K562 (cell line): ENCODE data around the gene RALGPS1. TPM values are rescaled to one million over a fixed set of nuclear protein-coding genes. Genes with fewer than 3 reads are reported as not detected.

Experiments
- ATAC-seq: fragments of 200-7000 bp; cut with Tn5 transposase; 3 replicates; pipeline ENCODE4 v1.9.1; 2020; ENCODE audit warnings: moderate library complexity
- BruUV-seq: library from RNA; stranded (reverse); fragments of 400-500 nt; replicated peaks from 2 replicates; lab custom pipeline; 2021; lab: Mats Ljungman, UMichigan
- CTCF ChIA-PET: fragments of 300-600 bp; formaldehyde crosslinking; extraction: SDS; loops from one replicate; lab custom pipeline; 2021; ENCODE audit warnings: low intra/inter-chr PET ratio; lab: Yijun Ruan, JAX
- POLR2A ChIA-PET: fragments of 300-600, 350-650 bp; sonication (Branson Sonifier 250); formaldehyde crosslinking; extraction: SDS; loops from one replicate; lab custom pipeline; 2021; ENCODE audit warnings: antibody characterized with exemption, inconsistent platforms; lab: Yijun Ruan, JAX
- DNase-seq, 4 experiments: peaks; one replicate each; pipeline versions ENCODE4 v3.0.0 to v3.0.0-alpha.2; 2011 to 2018; ENCODE audit warnings: low spot score in 3 of 4, mixed read lengths in 3 of 4; ENCODE audit errors: extremely low read depth in 1 of 4
- FAIRE-seq: peaks from 2 replicates; lab custom pipeline; 2011; peaks lifted over from hg19 to GRCh38; lab: Jason Lieb, UNC
- H2AFZ ChIP-seq: 2 replicates; pipeline ENCODE4 v1.6.0; 2011; ENCODE audit warnings: low read depth, low read length, control low read depth, inconsistent platforms
- H3K27ac ChIP-seq: fragments of 200-600 bp; 3 replicates; pipeline ENCODE4 v1.8.0; 2011; ENCODE audit warnings: low read depth, mild to moderate bottlenecking, control low read depth, inconsistent platforms, low read length, moderate library complexity, mixed read lengths; ENCODE audit errors: extremely low read depth
- H3K27me3 ChIP-seq, 2 experiments: fragments of 300-600 bp in 1 of 2; 2 replicates in 1 of 2; 3 replicates in 1 of 2; pipeline versions ENCODE4 v1.6.0 to v1.8.0; 2011; ENCODE audit warnings: inconsistent platforms in 2 of 2, low read length in 2 of 2, mild to moderate bottlenecking in 1 of 2, mixed read lengths in 1 of 2, moderate library complexity in 1 of 2; ENCODE audit not compliant: control insufficient read depth in 2 of 2, insufficient read depth in 2 of 2
- H3K36me3 ChIP-seq: fragments of 300-600 bp; 3 replicates; pipeline ENCODE4 v1.8.0; 2011; ENCODE audit warnings: mild to moderate bottlenecking, low read length, inconsistent platforms; ENCODE audit not compliant: control insufficient read depth, insufficient read depth
- H3K4me1 ChIP-seq, 2 experiments: fragments of 200-600 bp in 1 of 2; replicated peaks in 1 of 2; 2 replicates in 1 of 2; 3 replicates in 1 of 2; pipeline versions ENCODE4 v1.5.1 to v1.8.0; 2011; ENCODE audit warnings: inconsistent platforms in 2 of 2, low read length in 2 of 2, mild to moderate bottlenecking in 1 of 2, mixed read lengths in 1 of 2, moderate library complexity in 1 of 2; ENCODE audit not compliant: control insufficient read depth in 2 of 2, insufficient read depth in 2 of 2
- H3K4me2 ChIP-seq: 2 replicates; pipeline ENCODE4 v1.6.1; 2011; ENCODE audit warnings: low read length, control low read depth, inconsistent platforms, mixed read lengths; ENCODE audit not compliant: insufficient read depth
- H3K4me3 ChIP-seq: fragments of 200-600 bp; sonication (generic), shearing (Covaris generic); 2 replicates; pipeline ENCODE4 v1.5.1; 2016; ENCODE audit warnings: control low read depth, inconsistent platforms
- H3K79me2 ChIP-seq: fragments of 200-600 bp; 3 replicates; pipeline ENCODE4 v1.8.0; 2011; ENCODE audit warnings: low read length, inconsistent platforms; ENCODE audit not compliant: control insufficient read depth, insufficient read depth
- H3K9ac ChIP-seq, 2 experiments: 2 replicates each; pipeline versions ENCODE4 v1.6.0 to v1.6.1; 2011; ENCODE audit warnings: low read depth in 2 of 2, low read length in 2 of 2, control low read depth in 1 of 2, inconsistent platforms in 1 of 2, mild to moderate bottlenecking in 1 of 2, mixed read lengths in 1 of 2; ENCODE audit not compliant: insufficient read depth in 1 of 2
- H3K9me1 ChIP-seq: one replicate; pipeline ENCODE4 v1.6.0; 2011; ENCODE audit warnings: inconsistent platforms, mild to moderate bottlenecking, low read length, moderate library complexity; ENCODE audit not compliant: control insufficient read depth, insufficient read depth
- H3K9me3 ChIP-seq: replicated peaks from 2 replicates; pipeline ENCODE4 v1.5.1; 2011; ENCODE audit warnings: low read depth, low read length, inconsistent platforms; ENCODE audit not compliant: control insufficient read depth, insufficient read depth
- H4K20me1 ChIP-seq: replicated peaks from 2 replicates; pipeline ENCODE4 v1.6.1; 2011; ENCODE audit warnings: low read length, inconsistent platforms, mixed read lengths; ENCODE audit not compliant: control insufficient read depth, insufficient read depth
- CBFB ChIP-seq: sonication (generic); formaldehyde crosslinking; IDR thresholded peaks from 2 replicates; pipeline ENCODE4 v1.4.0; 2020; ENCODE audit warnings: mild to moderate bottlenecking, missing genetic modification reagents
- CEBPG ChIP-seq, 3 experiments: fragments of 200-800 bp in 1 of 3; sonication (Bioruptor generic) in 1 of 3; sonication (generic) in 1 of 3; formaldehyde crosslinking in 1 of 3; IDR thresholded peaks in 2 of 3; conservative IDR thresholded peaks in 1 of 3; 2 replicates each; pipeline versions ENCODE4 v1.6.1 to v1.8.0; 2016 to 2022; ENCODE audit warnings: missing compliant biosample characterization in 2 of 3, missing genetic modification characterization in 2 of 3, mild to moderate bottlenecking in 1 of 3, missing genetic modification reagents in 1 of 3
- CHD1 ChIP-seq: fragments of 200-600 bp; sonication (generic); IDR thresholded peaks from one replicate; pipeline ENCODE4 v1.6.1; 2012; ENCODE audit warnings: mild to moderate bottlenecking, moderate library complexity, low read length, inconsistent platforms
- DMBX1 ChIP-seq: fragments of 250-450 bp; sonication (Bioruptor Pico); IDR thresholded peaks from 2 replicates; pipeline ENCODE4 v1.8.0; 2022; ENCODE audit warnings: inconsistent platforms, mild to moderate bottlenecking, moderate library complexity, borderline replicate concordance
- FOXJ3 ChIP-seq: sonication (generic); formaldehyde crosslinking; IDR thresholded peaks from 2 replicates; pipeline ENCODE4 v1.4.0; 2020; ENCODE audit warnings: mild to moderate bottlenecking, missing genetic modification reagents
- FUS ChIP-seq: fragments of 200-400 bp; formaldehyde crosslinking; optimal IDR thresholded peaks from 2 replicates; pipeline ENCODE3; 2017; ENCODE audit warnings: low read depth, low read length
- HMGN3 ChIP-seq: IDR thresholded peaks from 2 replicates; pipeline ENCODE4 v1.6.1; 2011; ENCODE audit warnings: borderline replicate concordance, low read depth, mild to moderate bottlenecking, mixed read lengths, low read length; ENCODE audit not compliant: insufficient read length; ENCODE audit errors: extremely low read depth
- L3MBTL2 ChIP-seq: fragments of 450-650 bp; IDR thresholded peaks from 2 replicates; pipeline ENCODE4 v1.6.1; 2016; ENCODE audit warnings: mild to moderate bottlenecking, moderate library complexity
- PHB2 ChIP-seq: fragments of 450-650 bp; IDR thresholded peaks from 2 replicates; pipeline ENCODE4 v1.6.1; 2017; ENCODE audit warnings: low read depth
- POLR2B ChIP-seq: fragments of 450-650 bp; IDR thresholded peaks from 2 replicates; pipeline ENCODE4 v1.6.1; 2018; ENCODE audit warnings: low read depth; ENCODE audit not compliant: partially characterized antibody
- ZNF12 ChIP-seq: sonication (generic); formaldehyde crosslinking; IDR thresholded peaks from 2 replicates; pipeline ENCODE4 v1.4.0; 2020; ENCODE audit warnings: mild to moderate bottlenecking, missing genetic modification reagents
- ZNF280B ChIP-seq: fragments of 250-450 bp; sonication (Bioruptor Pico); IDR thresholded peaks from 2 replicates; pipeline ENCODE4 v1.5.1; 2021; ENCODE audit warnings: mild to moderate bottlenecking
- WGBS: fragments of 100-300 bp; shearing (Covaris generic); methylation state at CpG from one replicate; pipeline ENCODE4 v1.1.6; 2016; ENCODE audit warnings: low coverage, mixed read lengths; ENCODE audit not compliant: insufficient coverage; ENCODE audit errors: missing lambda C conversion rate; 5-methylcytosine and 5-hydroxymethylcytosine counted together
- in situ Hi-C: fragments of 300-500 bp; cut with MboI; formaldehyde crosslinking; loops from 4 replicates; pipeline ENCODE4 v1.15.0; 2018; ENCODE audit warnings: inconsistent platforms, mixed read lengths
- intact Hi-C: fragments of 100-400 bp; cut with micrococcal nuclease; formaldehyde crosslinking; loops from 2 replicates; pipeline ENCODE4 v1.14.2; 2022
- polyA plus RNA-seq, 8 experiments: library from polyadenylated mRNA; depleted of rRNA in 4 of 8; stranded (reverse) in 5 of 8; unstranded in 3 of 8; fragments of >200 nt; fragmentation: Nextera tagmentation in 2 of 8; fragmentation: Illumina TruSeq in 1 of 8; extraction: Ambion mirVana in 2 of 8; extraction: Trizol in 1 of 8; gene quantifications; 2 replicates each; pipeline versions ENCODE4 v1.2.1 to v1.2.3, GENCODE V29; 2011 to 2014; ENCODE audit warnings: inconsistent platforms in 1 of 8, missing spikeins in 1 of 8
- total RNA-seq, 7 experiments: library from RNA; depleted of rRNA in 6 of 7; stranded (reverse); fragments of >200 nt in 6 of 7; fragmentation: Illumina TruSeq in 2 of 7; extraction: Trizol in 2 of 7; gene quantifications; 2 replicates each; pipeline versions ENCODE4 v1.2.1 to v1.2.3, GENCODE V29; 2011 to 2021; ENCODE audit warnings: low replicate concordance in 1 of 7

RALGPS1 gene
- total and polyA plus RNA-seq, 9 of the 15 experiments (the other 6 are each of a cell fraction or from before 2014, with no cell fraction given), result 0.04 to 2.6 (median 1.5) TPM

GRCh38 chr9:126894052-126894603 is 20.5 kb upstream of the RALGPS1 start:
- ATAC-seq (no peak; the same call in 2 of the 3 replicates), FAIRE-seq (peak; percentile 15)
- POLR2A ChIA-PET, result interaction anchor here (0.6 kb wide), 1 partner anchor 23 kb away, joined by 3 read pairs; no protein-coding TSS in a partner anchor
- Histone ChIP-seq H3K9ac (no peak overlapping the region), H4K20me1 (no peaks in the 10 kb centered on the region), H3K4me1 (no peaks in the 10 kb centered on the region)
- no TSS peak for BruUV-seq
- TF ChIP-seq L3MBTL2 (peak; percentile 13; the same call in 1 of the 2 replicates), FUS (no peak)
- TF ChIP-seq, all 486 proteins: peak for 1
- no peaks in the 10 kb centered on the region for H3K9me1 ChIP-seq
- no peaks in the 10 kb centered on the region for H3K79me2 ChIP-seq
- in situ Hi-C loops (no loop called here), intact Hi-C loops (no loop called here)
- no peak overlapping the region for H3K27ac ChIP-seq
- DNase-seq, result no peak
- no peak overlapping the region for H2AFZ ChIP-seq
- no peak overlapping the region for H3K4me3 ChIP-seq
- WGBS, result 13% methylated on average over 3 of the region's 4 CpGs
- CTCF ChIA-PET, result interaction anchor here (2.2 kb wide), 1 partner anchor 305 kb away, joined by 8 read pairs; no protein-coding TSS in a partner anchor
- no peaks in the 10 kb centered on the region for H3K9me3 ChIP-seq
- H3K27me3 ChIP-seq, result peaks cover 11 to 13% of the 10 kb centered on the region in 2 experiments; a peak in 3 of 5 replicates
- no peaks in the 10 kb centered on the region for H3K36me3 ChIP-seq
- H3K4me2 ChIP-seq, result no peak overlapping the region

GRCh38 chr9:126902210-126902609 is 12.4 kb upstream of the RALGPS1 start:
- no peak overlapping the region for H3K4me2 ChIP-seq
- intact Hi-C loops (no loop called here), in situ Hi-C loops (no loop called here)
- CTCF ChIA-PET, result no interaction called here
- H3K27ac ChIP-seq, result no peak overlapping the region
- peaks cover 18 to 30% of the 10 kb centered on the region in 2 experiments; a peak in 3 of 5 replicates for H3K27me3 ChIP-seq
- no TSS peak for BruUV-seq
- POLR2A ChIA-PET, result interaction anchor here (1.2 kb wide), 2 partner anchors 12 to 19 kb away, joined by 3 read pairs; partner anchors contain the start of gene RALGPS1
- no peak for DNase-seq
- no peaks in the 10 kb centered on the region; the same call in none of the 2 replicates for H3K9me3 ChIP-seq
- no peaks in the 10 kb centered on the region for H3K79me2 ChIP-seq
- H3K36me3 ChIP-seq, result no peaks in the 10 kb centered on the region
- no peak for FAIRE-seq
- no peaks in the 10 kb centered on the region for H3K4me1 ChIP-seq
- no peaks in the 10 kb centered on the region for H4K20me1 ChIP-seq
- H3K4me3 ChIP-seq, result no peak overlapping the region
- ATAC-seq, result no peak
- H3K9ac ChIP-seq, result no peak overlapping the region
- WGBS, result 0% methylated on average over 3 of the region's 3 CpGs
- no peak overlapping the region for H2AFZ ChIP-seq
- no peaks in the 10 kb centered on the region for H3K9me1 ChIP-seq
- no peak for TF ChIP-seq FOXJ3 (CRISPR knock-in tag)
- no peak for TF ChIP-seq HMGN3
- no peak for TF ChIP-seq POLR2B
- no peak for TF ChIP-seq CHD1
- TF ChIP-seq ZNF280B (CRISPR knock-in tag), result no peak
- TF ChIP-seq ZNF12 (CRISPR knock-in tag), result no peak
- no peak for TF ChIP-seq DMBX1 (CRISPR knock-in tag)
- no peak for TF ChIP-seq PHB2
- TF ChIP-seq CEBPG (CRISPR knock-in tag; IDR thresholded peaks at IDR 0.05), result no peak
- no peak for TF ChIP-seq CEBPG (tag; conservative IDR thresholded peaks at IDR 0.05 in 1 of 2, IDR thresholded peaks at IDR 0.05 in 1 of 2)
- no peak for TF ChIP-seq CBFB (CRISPR knock-in tag)
